IMR-90 (cell line): ENCODE data around the gene VAV3. TPM values are rescaled to one million over a fixed set of nuclear protein-coding genes. Genes with fewer than 3 reads are reported as not detected.
"Not testable (repeated sequence)": the region's sequence is repeated elsewhere in the genome, so short reads cannot be mapped to it uniquely, and the experiment has no call there.

Experiments
- ATAC-seq: fragments of 200-7000 bp; cut with Tn5 transposase; 2 replicates; pipeline ENCODE4 v1.9.1; 2020; ENCODE audit warnings: low read depth, mild to moderate bottlenecking, moderate library complexity
- BruUV-seq: library from RNA; stranded (reverse); fragments of 400-500 nt; replicated peaks from 2 replicates; lab custom pipeline; 2021; lab: Mats Ljungman, UMichigan
- CTCF ChIA-PET: fragments of 300-600 bp; formaldehyde crosslinking; extraction: SDS; loops from one replicate; lab custom pipeline; 2021; ENCODE audit warnings: antibody characterized with exemption; lab: Yijun Ruan, JAX
- POLR2A ChIA-PET: fragments of 300-600 bp; sonication (Branson Sonifier 250); formaldehyde crosslinking; loops from one replicate; lab custom pipeline; 2022; ENCODE audit warnings: antibody characterized with exemption; ENCODE audit not compliant: unreplicated experiment; lab: Charles Lee
- DNase-seq: peaks from one replicate; pipeline ENCODE4 v3.0.0; 2013
- H2AFZ ChIP-seq: replicated peaks from 2 replicates; pipeline ENCODE3; 2013; ENCODE audit warnings: low read length, mild to moderate bottlenecking; ENCODE audit not compliant: poor library complexity
- H2AK5ac ChIP-seq: 2 replicates; pipeline ENCODE4 v1.6.1; 2013; ENCODE audit warnings: low read depth, low read length, inconsistent platforms
- H2AK9ac ChIP-seq: replicated peaks from 2 replicates; pipeline ENCODE3; 2013; ENCODE audit warnings: mild to moderate bottlenecking, low read depth, low read length, moderate library complexity; ENCODE audit not compliant: poor library complexity
- H2BK120ac ChIP-seq: 2 replicates; pipeline ENCODE4 v1.6.1; 2013; ENCODE audit warnings: low read depth, low read length, inconsistent platforms
- H2BK15ac ChIP-seq: 3 replicates; pipeline ENCODE4 v1.6.1; 2013; ENCODE audit warnings: low read depth, low read length, inconsistent platforms
- H2BK20ac ChIP-seq: 2 replicates; pipeline ENCODE4 v1.6.1; 2013; ENCODE audit warnings: low read depth, mild to moderate bottlenecking, inconsistent platforms, low read length, moderate library complexity
- H2BK5ac ChIP-seq: 2 replicates; pipeline ENCODE4 v1.6.1; 2013; ENCODE audit warnings: mild to moderate bottlenecking, low read depth, low read length, inconsistent platforms; ENCODE audit not compliant: poor library complexity, severe bottlenecking
- H3K14ac ChIP-seq: replicated peaks from 2 replicates; pipeline ENCODE4 v1.6.1; 2013; ENCODE audit warnings: low read depth, low read length, inconsistent platforms
- H3K18ac ChIP-seq: 2 replicates; pipeline ENCODE4 v1.6.1; 2013; ENCODE audit warnings: low read depth, low read length, control low read depth
- H3K23ac ChIP-seq: 2 replicates; pipeline ENCODE4 v1.6.1; 2013; ENCODE audit warnings: low read depth, low read length, inconsistent platforms
- H3K27ac ChIP-seq: 2 replicates; pipeline ENCODE4 v1.5.1; 2013; ENCODE audit warnings: mild to moderate bottlenecking, control low read depth, low read length; ENCODE audit not compliant: insufficient read depth
- H3K27me3 ChIP-seq: 2 replicates; pipeline ENCODE4 v1.6.1; 2013; ENCODE audit warnings: low read length; ENCODE audit not compliant: control insufficient read depth, insufficient read depth
- H3K36me3 ChIP-seq: 2 replicates; pipeline ENCODE4 v1.6.1; 2013; ENCODE audit warnings: low read length, mixed read lengths; ENCODE audit not compliant: control insufficient read depth, insufficient read depth
- H3K4ac ChIP-seq: 2 replicates; pipeline ENCODE4 v1.6.1; 2013; ENCODE audit warnings: low read depth, low read length, inconsistent platforms
- H3K4me1 ChIP-seq: 2 replicates; pipeline ENCODE4 v1.6.1; 2013; ENCODE audit warnings: low read length, mixed read lengths; ENCODE audit not compliant: control insufficient read depth, insufficient read depth
- H3K4me2 ChIP-seq: 2 replicates; pipeline ENCODE4 v1.6.1; 2013; ENCODE audit warnings: low read depth, mild to moderate bottlenecking, control low read depth, low read length, moderate library complexity
- H3K4me3 ChIP-seq: 2 replicates; pipeline ENCODE4 v1.5.1; 2013; ENCODE audit warnings: low read depth, mild to moderate bottlenecking, control low read depth, low read length, moderate library complexity; ENCODE audit not compliant: insufficient read depth
- H3K56ac ChIP-seq: 2 replicates; pipeline ENCODE4 v1.6.1; 2013; ENCODE audit warnings: low read length, inconsistent platforms; ENCODE audit not compliant: insufficient read depth; ENCODE audit errors: extremely low read depth
- H3K79me1 ChIP-seq, 2 experiments: 2 replicates each; pipeline ENCODE4 v1.6.1; 2013; ENCODE audit warnings: low read length in 2 of 2, inconsistent platforms in 1 of 2, low read depth in 1 of 2
- H3K9ac ChIP-seq: 2 replicates; pipeline ENCODE4 v1.6.1; 2013; ENCODE audit warnings: low read depth, low read length, control low read depth
- H3K9me1 ChIP-seq: 2 replicates; pipeline ENCODE4 v1.6.1; 2013; ENCODE audit warnings: low read length, inconsistent platforms; ENCODE audit not compliant: insufficient read depth
- H3K9me3 ChIP-seq: 2 replicates; pipeline ENCODE4 v1.6.1; 2013; ENCODE audit warnings: low read length; ENCODE audit not compliant: control insufficient read depth, insufficient read depth
- H4K20me1 ChIP-seq: 2 replicates; pipeline ENCODE4 v1.6.1; 2013; ENCODE audit warnings: low read length, inconsistent platforms; ENCODE audit not compliant: insufficient read depth
- H4K5ac ChIP-seq: 2 replicates; pipeline ENCODE4 v1.6.1; 2013; ENCODE audit warnings: mild to moderate bottlenecking, low read depth, low read length, control low read depth
- H4K8ac ChIP-seq, 2 experiments: 2 replicates each; pipeline ENCODE4 v1.6.1; 2013; ENCODE audit warnings: low read depth in 2 of 2, low read length in 2 of 2, control low read depth in 1 of 2, inconsistent platforms in 1 of 2
- H4K91ac ChIP-seq: 2 replicates; pipeline ENCODE4 v1.6.1; 2013; ENCODE audit warnings: low read depth, low read length, inconsistent platforms; ENCODE audit not compliant: insufficient read depth
- FOS ChIP-seq: fragments of 150-350 bp; IDR thresholded peaks from 2 replicates; pipeline ENCODE4 v1.6.1; 2016; ENCODE audit warnings: low read depth, low read length
- MAFK ChIP-seq: IDR thresholded peaks from 2 replicates; pipeline ENCODE4 v1.6.1; 2012; ENCODE audit warnings: low read depth, low read length, improper control_type of control experiment
- NFE2L2 ChIP-seq: fragments of 150-350 bp; IDR thresholded peaks from 2 replicates; pipeline ENCODE4 v1.6.1; 2016; ENCODE audit warnings: low read depth, mild to moderate bottlenecking, low read length
- RAD21 ChIP-seq: IDR thresholded peaks from 2 replicates; pipeline ENCODE4 v1.6.1; 2012; ENCODE audit warnings: low read length, improper control_type of control experiment
- WGBS, 2 experiments: methylation state at CpG; one replicate each; pipeline versions ENCODE4 v1.1.5 to v1.1.7; 2013; ENCODE audit warnings: missing lambda C conversion rate in 2 of 2; ENCODE audit not compliant: insufficient read length in 1 of 2; ENCODE audit errors: extremely low coverage in 2 of 2; 5-methylcytosine and 5-hydroxymethylcytosine counted together
- dilution Hi-C: fragments of 300-500 bp; cut with HindIII; formaldehyde crosslinking; loops from one replicate; pipeline ENCODE4 v1.14.3; 2018; ENCODE audit warnings: low sequenced_read_pairs; ENCODE audit not compliant: unreplicated experiment
- in situ Hi-C: fragments of 300-500 bp; cut with MboI; formaldehyde crosslinking; loops from 3 replicates; pipeline ENCODE4 v1.14.3; 2019; ENCODE audit warnings: low sequenced_read_pairs, inconsistent platforms, mixed read lengths
- intact Hi-C: fragments of 100-400 bp; cut with micrococcal nuclease; formaldehyde crosslinking; loops from 2 replicates; pipeline ENCODE4 v1.10.0; 2022
- polyA plus RNA-seq, 3 experiments: library from polyadenylated mRNA; depleted of rRNA; stranded (reverse); fragments of >200 nt; gene quantifications; 2 replicates each; pipeline ENCODE4 v1.2.3, GENCODE V29; 2012; ENCODE audit warnings: low replicate concordance in 1 of 3
- total RNA-seq: library from RNA; depleted of rRNA; stranded (reverse); fragments of >200 nt; gene quantifications from 2 replicates; pipeline ENCODE4 v1.2.3, GENCODE V29; 2012

Gene VAV3
- total and polyA plus RNA-seq, 2 of the 4 experiments (the other 2 are of a cell fraction): 0.12 to 0.18 TPM

- in situ Hi-C loops (no loop called here), intact Hi-C loops (no loop called here), dilution Hi-C loops (no loop called here)
- Histone ChIP-seq H2AK9ac (no peak overlapping the region), H3K9ac (no peak overlapping the region), H4K91ac (no peak overlapping the region), H3K4me1 (no peaks in the 10 kb centered on the region), H2BK15ac (no peak overlapping the region), H3K9me3 (no peaks in the 10 kb centered on the region), H4K20me1 (no peaks in the 10 kb centered on the region), H3K79me1 (no peaks in the 10 kb centered on the region), H4K8ac (no peak overlapping the region), H3K36me3 (no peaks in the 10 kb centered on the region), H3K23ac (no peak overlapping the region), H3K9me1 (no peaks in the 10 kb centered on the region), H3K4me3 (no peak overlapping the region), H3K27me3 (no peaks in the 10 kb centered on the region), H3K27ac (no peak overlapping the region), H2AFZ (no peak overlapping the region), H3K4me2 (no peak overlapping the region), H3K56ac (no peak overlapping the region), H2AK5ac (no peak overlapping the region), H2BK20ac (no peak overlapping the region), H3K14ac (no peak overlapping the region), H3K4ac (no peak overlapping the region), H2BK5ac (no peak overlapping the region), H4K5ac (no peak overlapping the region), H2BK120ac (no peak overlapping the region), H3K18ac (no peak overlapping the region)
- DNase-seq: no peak
- no TSS peak for BruUV-seq
- ChIA-PET CTCF (no interaction called here), POLR2A (interaction anchor here (0.6 kb wide), 1 partner anchor 36 kb away, joined by 3 read pairs; no protein-coding TSS in a partner anchor)
- ATAC-seq: no peak
- 55% methylated on average over 2 of the region's 4 CpGs; no CpG with 5 or more reads in 1 of the 2 experiments for WGBS, 2 experiments
- TF ChIP-seq RAD21: no peak
- TF ChIP-seq FOS: no peak
- no peak for TF ChIP-seq MAFK
- no peak for TF ChIP-seq NFE2L2
These were observed 225.8 kb downstream of the VAV3 start for GRCh38 chr1:107739201-107739600.

GRCh38 chr1:107733401-107733800, 231.6 kb downstream of the VAV3 start:
- in situ Hi-C loops, H3K4me1 ChIP-seq, H4K20me1 ChIP-seq, H3K14ac ChIP-seq, H3K9me3 ChIP-seq, H3K9ac ChIP-seq, H3K27me3 ChIP-seq, H4K5ac ChIP-seq, H3K4me2 ChIP-seq, dilution Hi-C loops, H3K18ac ChIP-seq, H3K27ac ChIP-seq, H3K4ac ChIP-seq, H4K91ac ChIP-seq, H4K8ac ChIP-seq, H2BK15ac ChIP-seq, H3K79me1 ChIP-seq, POLR2A ChIA-PET, H3K9me1 ChIP-seq, intact Hi-C loops, H2BK20ac ChIP-seq, H2BK5ac ChIP-seq, CTCF ChIA-PET, H3K56ac ChIP-seq, H3K23ac ChIP-seq, DNase-seq, H3K36me3 ChIP-seq, H2AK9ac ChIP-seq, H3K4me3 ChIP-seq, H2BK120ac ChIP-seq, H2AFZ ChIP-seq, H2AK5ac ChIP-seq, ATAC-seq, BruUV-seq: not testable (repeated sequence)
- WGBS, 2 experiments: no CpG with 5 or more reads among the region's 7 CpGs
